H1 (cell line): Measurements from ENCODE around the gene NODAL. TPM values are rescaled to one million over a fixed set of nuclear protein-coding genes. Genes with fewer than 3 reads are reported as not detected.

ENCODE experiments used
- polyA plus RNA-seq, 7 experiments: library from polyadenylated mRNA; depleted of rRNA in 3 of 7; stranded (reverse) in 5 of 7; unstranded in 2 of 7; fragments of >200 nt in 5 of 7; fragments of 200-250 nt in 2 of 7; gene quantifications; 1 replicate in 5 of 7; 2 replicates in 1 of 7; 4 replicates in 1 of 7; pipeline versions ENCODE4 v1.2.1 to v1.2.3, GENCODE V29; 2011 to 2013; ENCODE audit warnings: missing spikeins in 2 of 7, mixed read lengths in 2 of 7
- total RNA-seq: library from RNA; stranded (reverse); fragmentation: NEBNext Ultra II Directional; extraction: Animal tissue kit (Norgen Biotek cat#: 25700); gene quantifications from 2 replicates; pipeline ENCODE4 v1.2.1, GENCODE V29; 2021

The NODAL gene
- total and polyA plus RNA-seq, 2 of the 8 experiments (the other 6 are each of a cell fraction or from before 2014, with no cell fraction given): 2.0 to 7.3 TPM

Other genes with a start within 250 kb of the NODAL start
- gene PPA1, start 208.3 kb downstream of the NODAL start, total RNA-seq: 181 and 191 TPM in 2 replicates
- gene PPA1, start 208.3 kb downstream of the NODAL start, polyA plus RNA-seq (2011; rRNA removed): 43.7 and 77.0 TPM in 2 replicates
- gene NPFFR1, start 157.7 kb downstream of the NODAL start, total RNA-seq: 0.06 TPM in 1 of 2 replicates, not detected in the other
- 0.02 and 0.03 TPM in 2 replicates for gene NPFFR1, start 157.7 kb downstream of the NODAL start, polyA plus RNA-seq (2011; rRNA removed)
- 25.2 and 27.1 TPM in 2 replicates for gene LRRC20, start 59.1 kb downstream of the NODAL start, total RNA-seq
- gene LRRC20, start 59.1 kb downstream of the NODAL start, polyA plus RNA-seq (2011; rRNA removed): 44.5 and 60.2 TPM in 2 replicates
- gene EIF4EBP2, start 37.5 kb downstream of the NODAL start, total RNA-seq: 138 and 144 TPM in 2 replicates
- 39.8 and 55.3 TPM in 2 replicates for gene EIF4EBP2, start 37.5 kb downstream of the NODAL start, polyA plus RNA-seq (2011; rRNA removed)
- 31.8 and 32.8 TPM in 2 replicates for gene PALD1, start 37.1 kb upstream of the NODAL start, total RNA-seq
- 13.3 and 23.2 TPM in 2 replicates for gene PALD1, start 37.1 kb upstream of the NODAL start, polyA plus RNA-seq (2011; rRNA removed)
- not detected in 2 replicates for gene PRF1, start 161.1 kb upstream of the NODAL start, total RNA-seq
- gene PRF1, start 161.1 kb upstream of the NODAL start, polyA plus RNA-seq (2011; rRNA removed): 0.06 and 0.15 TPM in 2 replicates
- 2.3 TPM in 2 replicates for gene ADAMTS14, start 230.8 kb upstream of the NODAL start, total RNA-seq
- 2.0 and 3.2 TPM in 2 replicates for gene ADAMTS14, start 230.8 kb upstream of the NODAL start, polyA plus RNA-seq (2011; rRNA removed)